Common myeloid progenitor, CD34-positive (primary cell): ENCODE measurements around the gene PLEKHJ1.

Experiments used
- CTCF ChIA-PET: fragments of 350-600 bp; sonication (Branson Sonifier 250); formaldehyde crosslinking; loops from one replicate; lab custom pipeline; 2021; ENCODE audit warnings: antibody characterized with exemption; lab: Charles Lee
- POLR2A ChIA-PET: fragments of 350-600 bp; sonication (Branson Sonifier 250); formaldehyde crosslinking; loops from one replicate; lab custom pipeline; 2021; ENCODE audit warnings: antibody characterized with exemption; lab: Charles Lee
- DNase-seq, 3 donors: peaks; one replicate each; pipeline versions ENCODE4 v3.0.0 to v3.0.0-alpha.2; 2013
- H3K27ac ChIP-seq, 2 experiments: 1 replicate in 1 of 2; 2 replicates in 1 of 2; pipeline ENCODE4 v1.7.0; 2013; ENCODE audit warnings: inconsistent platforms in 2 of 2, low read length in 2 of 2, mild to moderate bottlenecking in 2 of 2, low read depth in 1 of 2, moderate library complexity in 1 of 2; ENCODE audit not compliant: severe bottlenecking in 2 of 2, insufficient read depth in 1 of 2, poor library complexity in 1 of 2
- H3K27me3 ChIP-seq, 5 experiments: replicated peaks in 2 of 5; 1 replicate in 3 of 5; 2 replicates in 2 of 5; pipeline versions ENCODE4 v1.6.1 to v1.7.0; 2013; ENCODE audit warnings: low read length in 4 of 5, mild to moderate bottlenecking in 2 of 5, moderate library complexity in 2 of 5, inconsistent platforms in 1 of 5; ENCODE audit not compliant: insufficient read depth in 5 of 5, control insufficient read depth in 4 of 5
- H3K36me3 ChIP-seq, 4 experiments: 1 replicate in 2 of 4; 2 replicates in 2 of 4; pipeline versions ENCODE4 v1.6.1 to v1.7.0; 2013; ENCODE audit warnings: low read length in 3 of 4, control low read depth in 1 of 4, mild to moderate bottlenecking in 1 of 4; ENCODE audit not compliant: control insufficient read depth in 4 of 4, insufficient read depth in 4 of 4
- H3K4me1 ChIP-seq, 4 experiments: 1 replicate in 3 of 4; 2 replicates in 1 of 4; pipeline versions ENCODE4 v1.6.1 to v1.7.1; 2013; ENCODE audit warnings: low read length in 3 of 4, mild to moderate bottlenecking in 3 of 4, control low read depth in 1 of 4, inconsistent platforms in 1 of 4, moderate library complexity in 1 of 4; ENCODE audit not compliant: control insufficient read depth in 4 of 4, insufficient read depth in 4 of 4; ENCODE audit errors: control extremely low read depth in 1 of 4
- H3K4me3 ChIP-seq, 7 experiments: 1 replicate in 4 of 7; 2 replicates in 3 of 7; pipeline versions ENCODE4 v1.5.1 to v1.7.0; 2013; ENCODE audit warnings: mild to moderate bottlenecking in 7 of 7, low read length in 6 of 7, moderate library complexity in 6 of 7, inconsistent platforms in 2 of 7, low read depth in 2 of 7, control low read depth in 1 of 7; ENCODE audit not compliant: insufficient read depth in 4 of 7, control insufficient read depth in 1 of 7; ENCODE audit errors: extremely low read depth in 1 of 7
- H3K9me3 ChIP-seq, 5 experiments: 1 replicate in 4 of 5; 2 replicates in 1 of 5; pipeline versions ENCODE4 v1.6.1 to v1.7.1; 2013; ENCODE audit warnings: low read length in 4 of 5, mild to moderate bottlenecking in 2 of 5, inconsistent platforms in 1 of 5, low read depth in 1 of 5, moderate library complexity in 1 of 5; ENCODE audit not compliant: control insufficient read depth in 4 of 5, insufficient read depth in 2 of 5; ENCODE audit errors: control extremely low read depth in 1 of 5
- WGBS: methylation state at CpG from one replicate; pipeline ENCODE4 v1.1.5; 2013; ENCODE audit not compliant: insufficient coverage; 5-methylcytosine and 5-hydroxymethylcytosine counted together

The PLEKHJ1 gene

DNA sequence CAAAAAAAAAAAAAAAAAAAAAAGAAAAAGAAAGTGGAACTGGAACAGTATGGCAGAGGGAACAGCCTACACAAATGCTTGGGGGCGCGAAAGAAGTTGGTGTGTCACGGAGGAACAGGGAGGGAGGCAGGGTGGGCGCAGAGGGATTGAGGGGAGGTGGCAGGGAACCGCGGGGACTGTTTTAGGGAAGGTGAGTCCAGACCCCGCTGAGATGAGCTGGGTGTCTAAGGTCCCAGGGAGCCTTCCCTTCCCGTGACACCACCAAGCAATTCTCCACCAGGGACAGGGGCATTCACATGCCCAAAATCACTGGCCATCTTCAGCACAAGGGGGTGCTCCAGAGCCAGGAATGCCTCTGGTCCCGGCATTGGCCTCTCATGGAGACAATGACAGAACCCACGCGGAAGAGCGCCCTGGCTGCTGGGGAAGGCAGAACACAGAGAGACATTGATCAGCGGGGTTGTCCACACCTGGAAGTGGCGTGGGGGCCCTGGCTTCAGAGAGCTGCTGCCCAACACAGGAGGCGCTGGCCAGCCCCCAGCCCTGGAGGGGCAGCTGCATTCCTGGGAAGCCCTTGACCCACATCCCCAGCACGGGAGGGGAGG lies 38.9 kb upstream of the PLEKHJ1 start:
- POLR2A ChIA-PET: interaction anchor here (0.6 to 1.4 kb wide), 3 partner anchors 14 to 342 kb away, joined by 3 to 5 read pairs (median 5); partner anchors contain the start of gene PLEKHJ1
- CTCF ChIA-PET: interaction anchor here (1.0 to 6.0 kb wide), 17 partner anchors 11 to 350 kb away, joined by 3 to 44 read pairs (median 5); partner anchors contain the start of genes LSM7 and SPPL2B
- no peak overlapping the region for H3K27ac ChIP-seq
- WGBS: 62% methylated on average over 13 of the region's 16 CpGs
- H3K27me3 ChIP-seq: no peaks in the 10 kb centered on the region
- peaks cover 4 to 40% (median 39%) of the 10 kb centered on the region in 4 experiments for H3K4me1 ChIP-seq
- peaks cover 0 to 41% (median 24%) of the 10 kb centered on the region in 4 experiments for H3K36me3 ChIP-seq
- H3K9me3 ChIP-seq: no peaks in the 10 kb centered on the region
- no peak overlapping the region for H3K4me3 ChIP-seq
- peak; percentile 72 to 86 (median 85) for DNase-seq

DNA sequence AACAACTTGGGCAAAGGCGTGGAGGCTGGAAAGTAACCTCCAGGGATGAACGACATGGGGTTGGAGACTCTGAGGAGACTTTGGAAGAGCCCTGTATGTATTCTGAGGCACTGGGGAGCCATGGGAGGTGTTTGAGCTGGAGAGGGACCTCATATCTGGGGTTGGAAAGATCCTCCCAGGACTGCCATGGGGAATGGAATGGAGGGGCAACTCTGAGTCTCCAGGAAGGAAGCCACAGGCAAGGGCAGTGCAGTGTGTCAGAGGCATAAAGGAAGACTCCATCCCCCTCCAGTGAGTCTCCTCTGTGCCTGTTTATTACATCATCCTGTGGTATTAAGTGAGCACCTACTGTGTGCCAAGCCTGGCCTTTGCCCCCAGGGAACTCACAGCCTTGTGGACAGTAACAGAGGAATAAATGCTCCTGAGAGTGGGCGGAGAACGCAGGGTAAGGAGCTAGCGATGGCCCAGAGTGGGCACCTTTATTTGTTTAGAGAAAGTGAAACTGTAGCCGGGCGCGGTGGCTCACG lies 38.1 kb upstream of the PLEKHJ1 start:
- no peaks in the 10 kb centered on the region for H3K9me3 ChIP-seq
- CTCF ChIA-PET: interaction anchor here (0.6 to 6.0 kb wide), 19 partner anchors 8 to 394 kb away, joined by 3 to 44 read pairs (median 4); partner anchors contain the start of genes LSM7, PEAK3 and SPPL2B
- peak overlapping the region in 1 of 7 experiments; percentile 54 for H3K4me3 ChIP-seq
- WGBS: 83% methylated on average over 4 of the region's 9 CpGs
- peak overlapping the region in 1 of 2 experiments; percentile 23 for H3K27ac ChIP-seq
- no peaks in the 10 kb centered on the region for H3K27me3 ChIP-seq
- H3K4me1 ChIP-seq: peaks cover 4 to 40% (median 39%) of the 10 kb centered on the region in 4 experiments
- POLR2A ChIA-PET: interaction anchor here (0.6 to 1.8 kb wide), 4 partner anchors 15 to 343 kb away, joined by 3 to 5 read pairs (median 5); partner anchors contain the start of gene PLEKHJ1
- H3K36me3 ChIP-seq: peaks cover 0 to 41% (median 24%) of the 10 kb centered on the region in 4 experiments
- no peak for DNase-seq

GRCh38 chr19:2273356-2274184 lies 37.4 kb upstream of the PLEKHJ1 start:
- Histone ChIP-seq H3K4me3 (peak overlapping the region in 4 of 7 experiments; percentile 28 to 54 (median 44)), H3K9me3 (no peaks in the 10 kb centered on the region), H3K27ac (peak overlapping the region in 1 of 2 experiments; percentile 58), H3K4me1 (peaks cover 5 to 44% (median 40%) of the 10 kb centered on the region in 4 experiments), H3K27me3 (no peaks in the 10 kb centered on the region), H3K36me3 (peaks cover 0 to 41% (median 24%) of the 10 kb centered on the region in 4 experiments)
- POLR2A ChIA-PET: interaction anchor here (0.6 to 1.8 kb wide), 3 partner anchors 21 to 863 kb away, joined by 3 to 5 read pairs (median 3); no protein-coding TSS in a partner anchor
- CTCF ChIA-PET: interaction anchor here (0.6 to 6.0 kb wide), 18 partner anchors 9 to 120 kb away, joined by 3 to 44 read pairs (median 4); partner anchors contain the start of genes LSM7, PEAK3, PLEKHJ1 and SPPL2B
- peak; percentile 77 to 82 (median 78) for DNase-seq
- WGBS: 20% methylated on average over 45 of the region's 45 CpGs

DNA sequence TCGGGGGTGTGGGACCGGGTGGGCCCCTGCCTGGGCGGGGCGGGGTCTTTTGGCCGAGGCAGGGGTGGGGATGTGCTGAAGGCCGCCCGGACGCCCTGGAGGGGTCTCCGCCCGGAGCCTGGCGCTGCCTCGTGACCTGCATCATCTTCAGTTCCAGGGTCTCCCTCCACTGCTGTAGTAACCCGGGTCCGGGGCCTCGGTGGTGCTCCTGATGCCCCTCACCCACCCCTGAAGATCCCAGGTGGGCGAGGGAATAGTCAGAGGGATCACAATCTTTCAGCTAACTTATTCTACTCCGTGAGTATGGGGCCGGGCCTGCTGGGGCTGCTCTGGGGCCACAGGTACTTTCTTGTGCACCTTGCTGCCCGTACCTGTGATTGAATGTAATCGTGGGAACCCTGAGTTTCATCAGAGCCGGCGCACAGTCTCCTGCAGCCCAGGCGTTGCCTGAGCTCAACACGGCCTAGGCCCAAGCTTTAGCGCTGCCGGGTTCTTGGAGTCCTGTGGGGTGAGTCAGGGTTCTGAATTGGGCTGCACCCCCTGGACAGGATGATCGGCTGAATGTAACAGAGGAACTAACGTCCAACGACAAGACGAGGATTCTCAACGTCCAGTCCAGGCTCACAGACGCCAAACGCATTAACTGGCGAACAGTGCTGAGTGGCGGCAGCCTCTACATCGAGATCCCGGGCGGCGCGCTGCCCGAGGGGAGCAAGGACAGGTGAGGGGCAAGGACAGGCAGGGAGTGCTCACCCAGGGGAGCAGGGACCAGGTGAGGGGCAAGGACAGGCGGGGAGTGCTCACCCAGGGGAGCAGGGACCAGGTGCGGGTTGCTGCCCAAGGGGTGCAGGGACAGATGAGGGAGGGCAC lies 35.3 kb upstream of the PLEKHJ1 start:
- H3K27me3 ChIP-seq: no peaks in the 10 kb centered on the region
- POLR2A ChIA-PET: interaction anchor here (0.5 kb wide), 1 partner anchor 330 kb away, joined by 3 read pairs; no protein-coding TSS in a partner anchor
- no peaks in the 10 kb centered on the region for H3K9me3 ChIP-seq
- peaks cover 0 to 40% (median 19%) of the 10 kb centered on the region in 4 experiments for H3K36me3 ChIP-seq
- DNase-seq: no peak
- H3K4me3 ChIP-seq: peak overlapping the region in 6 of 7 experiments; percentile 58 to 99 (median 96)
- peak overlapping the region; percentile 15 to 90 for H3K27ac ChIP-seq
- CTCF ChIA-PET: interaction anchor here (0.7 to 6.0 kb wide), 6 partner anchors 12 to 36 kb away, joined by 3 to 44 read pairs (median 6); partner anchors contain the start of gene PLEKHJ1
- 46% methylated on average over 30 of the region's 43 CpGs for WGBS
- peaks cover 8 to 62% (median 57%) of the 10 kb centered on the region in 4 experiments for H3K4me1 ChIP-seq

DNA sequence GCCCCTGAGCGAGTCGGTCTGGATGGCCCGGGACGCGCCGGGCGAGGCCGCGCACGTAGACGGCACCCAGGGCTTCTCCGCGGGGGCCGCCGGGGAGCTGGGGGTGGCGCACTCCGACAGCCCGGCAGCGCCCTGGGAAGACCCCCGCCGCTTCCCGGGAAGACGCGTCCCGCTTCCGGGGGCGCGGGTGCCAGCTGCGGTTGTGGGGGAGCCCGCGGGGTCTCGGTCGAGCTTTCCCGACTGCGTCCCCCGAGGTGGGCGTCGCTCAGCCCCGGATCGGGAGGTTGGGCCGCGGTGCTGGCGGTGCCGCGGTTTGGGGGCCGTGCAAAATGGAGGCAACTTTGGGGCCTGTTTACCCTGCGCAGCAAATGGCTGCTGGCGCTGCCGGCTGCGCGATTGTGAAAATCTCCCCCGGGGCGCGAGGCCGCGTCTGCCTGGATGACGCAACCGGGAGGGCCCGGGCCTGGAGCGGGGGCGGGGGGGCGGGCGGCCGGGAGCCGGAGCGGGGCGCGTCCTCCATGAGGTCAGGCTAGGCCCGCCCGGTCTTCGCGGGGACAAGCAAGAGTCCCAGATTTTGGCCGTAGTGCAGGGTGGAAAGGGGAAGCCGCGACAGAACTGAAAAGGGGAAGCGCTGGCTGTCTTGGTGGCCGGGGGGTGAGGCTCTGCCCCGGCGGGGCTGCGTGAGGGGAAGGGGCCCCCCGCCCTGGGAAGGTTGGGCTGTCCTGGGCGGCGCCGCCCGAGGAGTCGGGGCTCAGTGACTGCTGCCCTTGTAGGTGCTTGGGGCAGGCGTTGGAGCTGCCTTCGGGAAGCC lies 34.5 kb upstream of the PLEKHJ1 start:
- under 1% methylated on average over 72 of the region's 88 CpGs for WGBS
- H3K36me3 ChIP-seq: peaks cover 0 to 34% (median 15%) of the 10 kb centered on the region in 4 experiments
- POLR2A ChIA-PET: interaction anchor here (0.5 to 2.1 kb wide), 3 partner anchors 18 to 329 kb away, joined by 3 to 9 read pairs (median 5); no protein-coding TSS in a partner anchor
- H3K9me3 ChIP-seq: no peaks in the 10 kb centered on the region
- H3K4me3 ChIP-seq: peak overlapping the region; percentile 91 to 99 (median 97)
- H3K27me3 ChIP-seq: no peaks in the 10 kb centered on the region
- H3K27ac ChIP-seq: peak overlapping the region; percentile 78 to 90
- DNase-seq: peak; percentile 84 to 95 (median 94)
- peaks cover 8 to 71% (median 63%) of the 10 kb centered on the region in 4 experiments for H3K4me1 ChIP-seq
- CTCF ChIA-PET: interaction anchor here (0.6 to 6.0 kb wide), 6 partner anchors 11 to 207 kb away, joined by 3 to 44 read pairs (median 6); partner anchors contain the start of gene PLEKHJ1
